ENCODE data around the gene APOA4.
"Not testable (repeated sequence)": the region's sequence is repeated elsewhere in the genome, so short reads cannot be mapped to it uniquely, and the experiment has no call there.

Gene APOA4

DNA sequence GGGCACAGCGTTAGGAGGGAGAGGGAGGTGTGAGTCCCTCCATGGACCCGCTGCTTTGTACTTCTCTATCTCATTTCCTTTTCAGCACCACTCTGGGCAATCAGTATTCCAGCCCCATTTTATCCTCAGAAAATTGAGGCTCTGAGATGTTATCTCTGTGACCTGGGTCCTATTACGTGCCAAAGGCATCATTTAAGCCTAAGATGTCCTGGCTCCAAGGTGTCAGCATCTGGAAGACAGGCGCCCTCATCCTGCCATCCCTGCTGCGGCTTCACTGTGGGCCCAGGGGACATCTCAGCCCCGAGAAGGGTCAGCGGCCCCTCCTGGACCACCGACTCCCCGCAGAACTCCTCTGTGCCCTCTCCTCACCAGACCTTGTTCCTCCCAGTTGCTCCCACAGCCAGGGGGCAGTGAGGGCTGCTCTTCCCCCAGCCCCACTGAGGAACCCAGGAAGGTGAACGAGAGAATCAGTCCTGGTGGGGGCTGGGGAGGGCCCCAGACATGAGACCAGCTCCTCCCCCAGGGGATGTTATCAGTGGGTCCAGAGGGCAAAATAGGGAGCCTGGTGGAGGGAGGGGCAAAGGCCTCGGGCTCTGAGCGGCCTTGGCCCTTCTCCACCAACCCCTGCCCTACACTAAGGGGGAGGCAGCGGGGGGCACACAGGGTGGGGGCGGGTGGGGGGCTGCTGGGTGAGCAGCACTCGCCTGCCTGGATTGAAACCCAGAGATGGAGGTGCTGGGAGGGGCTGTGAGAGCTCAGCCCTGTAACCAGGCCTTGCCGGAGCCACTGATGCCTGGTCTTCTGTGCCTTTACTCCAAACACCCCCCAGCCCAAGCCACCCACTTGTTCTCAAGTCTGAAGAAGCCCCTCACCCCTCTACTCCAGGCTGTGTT lies 5.8 kb upstream of the APOA4 start:
- no peak for DNase-seq

DNA sequence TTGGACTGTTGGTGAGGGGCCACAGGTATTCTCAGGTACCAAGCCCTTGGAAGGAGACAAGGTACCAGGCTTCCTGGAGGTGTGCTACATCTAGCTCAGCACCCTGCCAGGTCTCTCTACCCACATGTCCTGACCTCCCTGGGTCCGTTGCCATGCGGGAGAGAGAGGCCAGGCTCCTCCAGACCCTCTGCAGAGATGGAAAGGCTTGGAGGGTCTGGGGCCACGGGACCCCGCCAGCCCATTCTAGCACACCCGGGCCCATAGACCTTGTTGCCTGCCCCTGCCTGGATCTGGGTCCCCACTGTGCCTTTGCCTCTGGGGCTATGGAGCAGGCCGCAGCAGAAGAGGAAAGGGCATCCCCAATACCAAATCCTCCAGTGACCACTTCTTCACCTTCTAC lies 4.4 kb upstream of the APOA4 start:
- DNase-seq = no peak

GRCh38 chr11:116826751-116827431 lies 3.8 kb upstream of the APOA4 start:
- no peak for DNase-seq

- no peak for DNase-seq
These were observed 3.0 kb upstream of the APOA4 start for GRCh38 chr11:116825854-116826750.

DNA sequence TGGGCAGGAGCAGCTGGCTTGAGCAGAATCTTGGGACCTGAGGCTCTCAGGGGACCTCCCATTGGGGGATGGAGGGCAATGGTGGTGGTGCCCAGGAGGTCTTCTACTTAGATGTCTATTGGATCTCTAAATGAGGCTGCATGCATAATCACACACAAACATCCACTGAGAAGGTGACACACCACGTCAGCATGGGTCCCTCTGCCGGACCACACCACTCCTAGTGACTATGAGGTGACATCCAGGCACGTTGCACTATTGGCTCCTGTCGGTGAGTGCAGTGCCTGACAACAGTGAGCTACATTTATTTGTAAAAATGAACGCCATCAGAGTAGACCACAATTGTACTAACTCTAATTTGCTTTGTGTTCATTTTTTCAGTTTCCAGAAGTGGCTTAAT lies 2.3 kb upstream of the APOA4 start:
- no peak for DNase-seq

- DNase-seq = no peak
These were observed 529 bp downstream of the APOA4 start for GRCh38 chr11:116822575-116822974.

DNA sequence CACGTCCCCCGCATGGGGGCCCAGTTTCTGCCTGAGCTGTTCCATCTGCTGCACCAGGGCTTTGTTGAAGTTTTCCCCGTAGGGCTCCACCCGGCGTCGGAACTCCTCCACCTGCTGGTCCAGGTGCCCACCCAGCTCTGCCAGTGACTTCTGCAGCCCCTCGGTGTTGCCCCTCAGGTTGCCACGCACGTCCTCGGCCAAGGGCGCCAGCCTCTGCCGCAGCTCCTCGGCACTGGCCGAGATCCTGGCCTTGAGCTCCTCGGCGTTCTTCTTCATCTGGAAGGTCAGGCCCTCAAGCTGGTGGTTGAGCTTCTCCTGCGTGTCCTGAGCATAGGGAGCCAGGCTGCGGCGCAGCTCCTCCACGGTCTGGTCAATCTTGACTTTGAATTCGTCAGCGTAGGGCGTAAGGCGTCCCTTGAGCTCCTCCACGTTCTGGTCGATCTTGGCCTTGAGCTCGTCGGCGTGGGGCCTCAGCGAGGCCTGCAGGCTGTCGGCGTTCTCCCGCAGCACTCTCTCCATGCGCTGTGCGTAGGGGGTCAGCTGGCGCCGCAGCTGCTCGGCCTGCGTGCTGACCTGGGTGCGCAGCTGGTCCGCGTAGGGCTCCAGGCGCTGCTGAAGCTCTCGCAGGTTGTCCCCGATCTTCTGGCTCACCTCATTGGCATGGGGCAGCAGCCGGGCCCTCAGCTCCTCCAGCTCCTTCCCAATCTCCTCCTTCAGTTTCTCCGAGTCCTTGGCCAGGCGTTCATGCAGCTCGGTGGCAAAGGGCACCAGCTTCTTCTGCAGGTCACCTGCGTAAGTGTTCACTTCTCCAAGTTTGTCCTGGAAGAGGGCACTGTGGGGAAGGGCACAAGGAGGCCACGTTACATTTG lies 1.8 kb downstream of the APOA4 start:
- DNase-seq = no peak

DNA sequence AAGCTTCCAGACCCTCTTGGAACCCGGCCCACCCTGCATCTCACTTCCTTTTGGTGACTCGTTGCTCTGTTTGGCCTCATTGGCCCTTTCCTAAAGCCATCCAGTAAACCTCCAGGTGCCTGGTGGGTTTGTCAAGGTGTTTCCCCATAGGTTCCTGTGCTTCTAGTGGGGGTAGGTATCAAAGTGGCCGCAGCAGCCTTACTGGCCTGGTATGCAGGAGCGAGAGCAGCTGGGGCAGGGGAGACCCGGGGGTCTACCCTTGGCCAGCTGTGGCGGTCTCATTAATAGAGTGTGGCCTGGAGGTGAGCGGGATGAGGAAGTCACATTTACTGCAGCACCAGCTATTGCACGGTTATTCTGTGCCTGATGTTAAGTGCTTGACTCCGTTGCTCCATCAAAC lies 4.1 kb downstream of the APOA4 start:
- DNase-seq = no peak

DNA sequence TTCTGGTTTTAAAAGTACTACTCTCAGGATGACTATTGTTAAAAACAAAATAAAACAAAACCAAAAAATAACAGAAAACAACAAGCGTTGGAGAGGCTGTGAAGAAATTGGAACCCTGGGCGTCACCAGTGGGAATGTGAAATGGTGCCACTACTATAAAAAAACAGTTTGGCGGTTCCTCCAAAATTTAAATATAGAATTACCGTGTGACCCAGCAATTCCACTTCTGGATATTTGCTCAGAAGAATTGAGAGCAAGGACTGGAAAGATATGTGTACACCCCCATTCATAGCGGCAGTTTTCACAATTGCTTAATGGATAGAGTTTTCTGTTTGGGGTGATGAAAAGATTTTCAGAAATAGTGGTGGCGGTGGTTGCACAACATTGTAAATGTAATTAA lies 8.6 kb downstream of the APOA4 start:
- DNase-seq = no peak

DNA sequence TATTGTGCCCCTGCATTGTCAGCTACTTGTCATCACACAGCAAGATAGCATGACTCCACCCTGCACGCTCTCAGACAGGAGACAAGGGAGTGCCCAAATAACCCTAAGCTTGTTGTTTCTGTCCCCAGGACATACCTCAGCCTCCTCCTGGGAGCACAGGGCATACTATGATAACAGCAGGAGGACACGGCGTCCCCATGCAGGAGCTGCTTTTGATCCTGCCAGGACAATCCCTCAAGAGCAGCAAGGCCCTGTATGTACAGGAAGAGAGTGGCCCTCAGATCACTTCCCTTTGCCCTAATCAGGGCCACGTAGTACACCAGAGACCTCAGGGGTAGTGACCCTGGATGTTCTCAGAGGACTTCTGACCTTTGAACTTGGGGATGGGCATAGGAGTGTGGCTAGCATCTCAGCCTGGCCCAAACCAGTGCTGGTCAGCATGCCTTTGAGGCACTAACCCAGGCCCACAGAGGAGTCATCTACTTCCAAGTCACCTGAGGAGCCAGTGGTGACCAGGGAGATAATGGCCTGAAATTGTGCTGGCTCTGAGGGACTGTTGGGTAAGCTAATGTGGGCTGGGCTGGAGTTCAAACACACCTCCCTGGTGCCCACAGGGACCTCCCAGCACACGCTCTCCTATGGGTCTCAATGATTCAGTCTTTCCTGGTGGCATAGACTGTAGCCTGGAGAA lies 9.2 kb downstream of the APOA4 start:
- DNase-seq = no peak

DNA sequence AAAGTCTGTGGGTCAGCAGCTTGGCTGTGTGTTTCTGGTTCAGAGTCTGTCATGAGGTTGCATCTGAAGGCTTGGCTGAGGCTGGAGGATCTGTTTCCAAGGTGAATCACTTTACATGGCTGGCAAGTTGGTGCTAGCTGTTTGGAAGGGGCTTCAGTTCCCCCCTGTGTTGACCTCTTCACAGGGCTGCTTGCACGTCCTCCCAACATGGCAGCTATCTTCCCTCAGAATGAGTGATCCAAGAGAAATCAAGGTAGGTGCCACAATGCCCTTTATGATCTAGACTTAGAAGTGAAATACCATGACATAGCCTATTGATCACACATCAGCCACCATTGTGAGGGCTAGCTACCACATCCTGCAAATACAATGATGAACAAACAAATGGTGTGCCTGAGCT lies 9.9 kb downstream of the APOA4 start:
- no peak for DNase-seq

DNA sequence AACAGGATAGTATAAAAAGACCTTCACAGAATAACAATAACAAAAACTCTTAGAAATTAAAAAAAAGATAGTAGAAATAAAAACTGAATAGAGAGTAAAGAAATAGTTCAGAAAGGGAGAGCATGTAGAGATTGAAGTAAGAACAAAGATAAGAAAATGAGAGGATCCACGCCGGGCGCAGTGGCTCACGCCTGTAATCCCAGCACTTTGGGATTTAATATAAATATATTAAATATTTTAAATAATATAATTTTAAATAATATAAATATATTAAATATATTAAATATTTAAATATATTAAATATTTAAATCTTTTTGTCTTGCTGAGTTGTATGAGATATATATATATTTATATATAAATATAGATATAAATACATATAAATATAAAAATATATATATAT lies 11.0 kb downstream of the APOA4 start:
- DNase-seq = no peak

DNA sequence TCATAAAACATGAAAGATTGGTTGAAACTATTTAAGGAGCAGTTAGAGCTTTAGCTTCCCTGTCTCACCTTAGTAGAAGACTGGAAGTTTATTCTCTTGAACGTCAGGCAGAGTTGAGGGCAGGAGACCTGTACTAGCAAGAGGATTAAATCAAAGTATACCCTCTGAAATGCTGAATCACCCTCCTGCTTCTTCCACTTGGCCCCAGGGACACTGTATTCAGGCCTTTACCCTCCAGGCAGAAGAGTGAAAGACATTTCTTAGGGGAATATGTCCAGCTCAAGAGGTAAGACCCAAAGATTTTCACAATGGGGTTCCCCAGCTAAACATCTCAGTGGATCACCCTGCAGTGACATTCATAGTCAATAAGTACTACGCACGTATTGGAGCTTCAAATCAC lies 11.9 kb downstream of the APOA4 start:
- DNase-seq = no peak

DNA sequence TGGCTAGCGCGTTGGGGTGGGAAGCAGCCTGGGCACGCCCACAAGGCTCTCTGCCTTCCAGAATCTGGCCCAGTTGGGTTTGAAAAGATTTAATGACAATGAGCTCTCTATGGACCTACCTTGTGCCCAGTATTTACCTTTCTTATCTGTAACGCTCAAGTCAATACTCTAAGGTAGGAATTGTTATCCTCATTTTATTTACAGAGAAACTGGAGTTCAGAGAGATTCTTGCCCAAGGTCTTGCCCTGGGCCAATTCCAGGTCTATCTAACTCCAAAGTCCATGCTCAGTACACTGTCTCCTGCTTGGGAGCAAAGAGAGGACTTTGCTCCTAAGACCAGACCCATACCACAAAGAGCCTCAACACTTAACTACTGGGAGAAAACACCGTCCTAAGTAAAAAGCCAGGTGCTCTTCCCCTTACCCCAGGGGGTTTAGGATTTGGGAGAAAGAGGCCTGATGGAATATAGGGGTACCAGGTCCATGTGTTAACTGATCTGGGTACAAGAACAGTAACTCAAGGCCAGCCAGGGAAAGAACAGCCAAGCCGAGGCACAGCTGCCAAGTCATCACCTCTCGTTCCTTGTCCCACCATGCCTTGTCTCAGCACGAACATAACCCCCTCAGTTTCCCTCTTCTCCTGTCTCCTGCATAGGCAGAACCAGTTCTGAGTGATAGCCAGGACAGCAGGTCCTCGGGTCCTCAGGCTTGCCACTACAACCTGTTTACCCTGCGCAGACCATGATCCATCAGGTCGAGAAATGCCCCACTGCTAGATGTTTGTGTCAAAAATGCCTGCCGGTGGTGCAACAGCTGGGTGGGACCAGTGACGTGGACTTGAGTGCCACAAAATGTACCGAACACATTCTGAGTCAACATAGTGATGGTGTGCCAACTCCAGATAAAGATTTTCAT lies 14.6 kb downstream of the APOA4 start:
- DNase-seq = no peak

GRCh38 chr11:116807601-116808261 lies 15.4 kb downstream of the APOA4 start:
- DNase-seq = no peak

DNA sequence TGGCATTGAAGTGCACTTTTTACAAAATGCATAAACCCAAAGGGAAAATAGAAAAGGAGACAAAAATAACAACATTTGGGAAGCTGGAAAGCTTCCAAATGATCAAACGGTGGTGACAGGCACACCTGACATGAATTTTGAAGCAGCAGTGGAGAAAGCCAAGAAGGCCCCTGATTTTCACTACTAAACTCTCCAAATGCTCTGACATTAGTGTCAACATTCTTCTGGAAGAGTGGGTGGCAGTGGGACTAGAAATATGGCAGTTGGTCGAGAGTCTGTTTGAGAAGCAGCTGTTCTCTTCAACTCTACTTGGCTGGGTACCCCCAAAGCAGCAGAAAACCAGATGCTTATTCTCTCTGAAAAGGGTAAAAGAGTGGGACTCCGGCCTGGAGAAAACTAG lies 19.1 kb downstream of the APOA4 start:
- DNase-seq = no peak

DNA sequence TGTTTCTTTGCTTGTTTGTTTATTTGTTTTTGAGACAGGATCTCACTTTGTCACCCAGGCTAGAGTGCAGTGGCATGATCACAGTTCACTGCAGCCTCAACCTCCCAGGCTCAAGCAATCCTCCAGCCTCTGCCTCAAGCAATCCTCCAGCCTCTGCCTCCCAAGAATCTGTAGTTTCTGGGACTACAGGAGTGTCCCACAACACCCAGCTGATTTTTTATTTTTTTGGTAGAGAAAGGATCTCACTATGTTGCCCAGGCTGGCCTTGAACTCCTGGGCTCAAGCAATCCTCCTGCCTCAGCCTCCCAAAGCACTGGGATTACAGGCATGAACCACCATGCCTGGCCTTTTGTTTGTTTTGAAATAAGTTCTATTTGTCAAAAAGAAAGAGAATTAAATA lies 21.4 kb downstream of the APOA4 start:
- DNase-seq = not testable (repeated sequence)

- DNase-seq = no peak
These were observed 22.5 kb downstream of the APOA4 start for GRCh38 chr11:116800610-116801009.

- DNase-seq = no peak
These were observed 24.7 kb downstream of the APOA4 start for GRCh38 chr11:116798368-116798767.

DNA sequence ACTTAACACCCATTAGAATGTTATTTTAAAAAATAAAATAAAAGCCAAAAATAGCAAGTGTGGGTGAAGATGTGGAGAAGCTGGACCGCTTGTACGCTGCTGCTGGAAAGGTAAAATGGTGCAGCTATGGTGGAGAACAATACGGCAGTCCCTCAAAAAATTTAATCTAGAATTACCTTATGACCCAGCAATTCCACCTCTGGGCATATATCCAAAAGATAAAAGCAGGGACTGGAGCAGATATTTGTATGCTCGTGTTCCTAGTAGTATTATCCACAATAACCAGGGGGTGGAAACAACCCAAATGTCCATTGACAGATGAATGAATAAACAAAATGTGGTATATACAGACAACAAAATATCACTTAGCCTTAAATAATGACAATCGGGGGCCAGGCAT lies 25.3 kb downstream of the APOA4 start:
- no peak for DNase-seq

Measured in CD4-positive, alpha-beta T cell treated with Interleukin-12 subunit alpha and Interleukin-12 subunit beta, for 1 hour (primary cell).